ENCODE results near the gene RFX4. TPM values are rescaled to one million over a fixed set of nuclear protein-coding genes. Genes with fewer than 3 reads are reported as not detected.

RFX4 gene
- total and polyA plus RNA-seq, 9 of the 15 experiments (the other 6 are each of a cell fraction or from before 2014, with no cell fraction given), result not detected

GRCh38 chr12:106773286-106774004, 190.6 kb downstream of the RFX4 start (continued):
- TF ChIP-seq MGA (IDR thresholded peaks at IDR 0.05) (peak; percentile 14; the same call in 1 of the 2 replicates), BHLHE40 (IDR thresholded peaks at IDR 0.05; ENCODE audit: low read length) (0 out of 2 replicates have a peak, but pooled peaks have one; percentile 19), ZNF316 (IDR thresholded peaks at IDR 0.05) (peak; percentile 91), ADNP (tag; IDR thresholded peaks at IDR 0.05) (peak; percentile 41; the same call in 1 of the 2 replicates), TRIM28 (IDR thresholded peaks at IDR 0.05) (peak; percentile 87), ETS2 (tag; IDR thresholded peaks at IDR 0.05; ENCODE audit: borderline replicate concordance, poor library complexity, severe bottlenecking) (no peak), MLLT1 (IDR thresholded peaks at IDR 0.05) (peak in 1 of 2 experiments; percentile 91; a peak in 2 of 4 replicates), GATA2 (CRISPR knock-in tag; IDR thresholded peaks at IDR 0.05) (0 out of 2 replicates have a peak, but pooled peaks have one; percentile 8), TAF7 (tag; IDR thresholded peaks at IDR 0.05) (peak; percentile 87), ATF6 (CRISPR knock-in tag; IDR thresholded peaks at IDR 0.05) (0 out of 2 replicates have a peak, but pooled peaks have one; percentile 30), TRIM24 (IDR thresholded peaks at IDR 0.05) (peak in 1 of 2 experiments; percentile 83; a peak in 2 of 4 replicates), GTF2E2 (tag; IDR thresholded peaks at IDR 0.05) (0 out of 2 replicates have a peak, but pooled peaks have one; percentile 5), RCOR1 (IDR thresholded peaks at IDR 0.05; ENCODE audit: borderline replicate concordance in 1 of 2, low read depth in 2 of 2, low read length in 2 of 2) (peak in 1 of 2 experiments; percentile 5; a peak in 1 of 4 replicates)
